Activated CD8-positive, alpha-beta memory T cell treated with anti-CD3 and anti-CD28 coated beads for 1 hour (primary cell): ENCODE data around the gene TRAF2.
"Not testable (repeated sequence)": the region's sequence is repeated elsewhere in the genome, so short reads cannot be mapped to it uniquely, and the experiment has no call there.

Experiments used
- DNase-seq, 2 donors: peaks; one replicate each; pipeline ENCODE4 v3.0.0-alpha.2; 2020; ENCODE audit warnings: low read depth in 1 of 2; ENCODE audit errors: extremely low read depth in 1 of 2

The TRAF2 gene

GRCh38 chr9:136885950-136886578 is at the start of gene TRAF2:
Gene TRAF2 (plus strand): TSS chr9:136886516. CDS start chr9:136898741, 12,225 bp downstream.
- DNase-seq: peak; percentile 91 to 94

- DNase-seq: no peak
Measured at GRCh38 chr9:136837146-136837855, 49.0 kb upstream of the TRAF2 start.

- not testable (repeated sequence) for DNase-seq
Measured at GRCh38 chr9:136837856-136838277, 48.4 kb upstream of the TRAF2 start.

DNA sequence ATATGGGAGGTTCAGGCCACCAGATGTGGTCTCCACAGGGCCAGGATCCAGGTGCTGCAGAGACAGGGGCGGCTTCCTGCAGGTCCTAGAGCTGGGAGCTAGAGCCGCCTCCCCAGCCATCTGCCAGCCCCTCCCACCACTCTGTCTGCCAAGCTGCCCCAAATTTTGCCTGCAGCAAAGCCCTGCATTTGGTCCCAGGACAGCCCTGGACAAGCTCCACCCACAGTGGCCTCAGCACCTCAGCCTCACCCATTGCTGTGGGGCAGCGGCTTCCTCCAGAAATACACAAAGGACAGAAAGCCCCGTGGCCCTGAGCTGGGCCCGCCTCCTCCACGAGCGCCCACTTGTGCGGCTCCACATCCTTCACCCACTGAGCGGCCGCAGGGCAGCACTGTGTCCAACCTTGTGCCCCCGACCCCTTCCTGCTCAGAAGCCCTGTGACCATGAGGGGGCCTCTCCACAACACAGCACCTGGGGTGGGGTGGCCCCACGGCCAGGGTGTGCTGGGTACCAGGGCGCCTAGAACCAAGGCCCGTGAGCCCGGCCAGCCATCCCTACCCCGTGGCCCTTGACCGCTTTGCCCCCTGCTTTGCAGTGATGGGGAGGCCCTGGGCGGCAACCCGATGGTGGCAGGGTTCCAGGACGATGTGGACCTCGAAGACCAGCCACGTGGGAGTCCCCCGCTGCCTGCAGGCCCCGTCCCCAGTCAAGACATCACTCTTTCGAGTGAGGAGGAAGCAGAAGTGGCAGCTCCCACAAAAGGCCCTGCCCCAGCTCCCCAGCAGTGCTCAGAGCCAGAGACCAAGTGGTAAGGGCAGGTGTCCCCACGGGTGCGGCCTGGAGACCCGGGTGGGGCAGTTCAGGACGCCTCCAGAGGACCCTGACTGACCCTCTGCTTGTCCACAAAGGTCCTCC is 47.7 kb upstream of the TRAF2 start:
- DNase-seq: no peak

DNA sequence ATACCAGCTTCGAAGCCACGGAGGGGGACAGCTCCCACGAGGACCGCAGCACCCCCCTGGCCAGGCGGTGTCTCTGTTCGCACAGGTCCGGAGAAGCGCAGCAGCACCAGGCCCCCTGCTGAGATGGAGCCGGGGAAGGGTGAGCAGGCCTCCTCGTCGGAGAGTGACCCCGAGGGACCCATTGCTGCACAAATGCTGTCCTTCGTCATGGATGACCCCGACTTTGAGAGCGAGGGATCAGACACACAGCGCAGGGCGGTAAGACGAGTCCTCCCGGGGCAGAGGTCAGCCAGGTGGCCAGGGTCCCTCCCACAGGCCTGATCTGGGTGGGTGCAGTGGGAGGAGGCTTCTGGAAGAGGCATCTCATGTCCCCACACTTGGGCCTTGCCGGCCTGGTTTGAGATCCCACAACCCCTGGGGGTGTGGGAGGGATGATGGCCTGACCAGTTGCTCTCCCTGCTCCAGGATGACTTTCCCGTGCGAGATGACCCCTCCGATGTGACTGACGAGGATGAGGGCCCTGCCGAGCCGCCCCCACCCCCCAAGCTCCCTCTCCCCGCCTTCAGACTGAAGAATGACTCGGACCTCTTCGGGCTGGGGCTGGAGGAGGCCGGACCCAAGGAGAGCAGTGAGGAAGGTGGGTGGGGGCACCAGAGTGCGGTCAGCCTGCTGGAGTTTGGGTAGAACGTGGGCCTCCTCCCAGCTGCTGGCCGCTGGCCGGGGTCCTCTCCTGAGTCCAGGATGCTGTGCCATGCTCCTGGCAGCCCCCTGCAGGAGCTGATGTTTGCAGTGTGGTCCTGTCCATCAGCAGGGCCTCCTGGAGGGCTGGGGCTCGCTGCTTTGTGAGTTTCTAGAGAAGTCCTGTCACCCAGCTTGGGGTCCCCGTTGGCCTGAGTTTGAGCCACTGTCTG is 46.8 kb upstream of the TRAF2 start:
- no peak for DNase-seq

DNA sequence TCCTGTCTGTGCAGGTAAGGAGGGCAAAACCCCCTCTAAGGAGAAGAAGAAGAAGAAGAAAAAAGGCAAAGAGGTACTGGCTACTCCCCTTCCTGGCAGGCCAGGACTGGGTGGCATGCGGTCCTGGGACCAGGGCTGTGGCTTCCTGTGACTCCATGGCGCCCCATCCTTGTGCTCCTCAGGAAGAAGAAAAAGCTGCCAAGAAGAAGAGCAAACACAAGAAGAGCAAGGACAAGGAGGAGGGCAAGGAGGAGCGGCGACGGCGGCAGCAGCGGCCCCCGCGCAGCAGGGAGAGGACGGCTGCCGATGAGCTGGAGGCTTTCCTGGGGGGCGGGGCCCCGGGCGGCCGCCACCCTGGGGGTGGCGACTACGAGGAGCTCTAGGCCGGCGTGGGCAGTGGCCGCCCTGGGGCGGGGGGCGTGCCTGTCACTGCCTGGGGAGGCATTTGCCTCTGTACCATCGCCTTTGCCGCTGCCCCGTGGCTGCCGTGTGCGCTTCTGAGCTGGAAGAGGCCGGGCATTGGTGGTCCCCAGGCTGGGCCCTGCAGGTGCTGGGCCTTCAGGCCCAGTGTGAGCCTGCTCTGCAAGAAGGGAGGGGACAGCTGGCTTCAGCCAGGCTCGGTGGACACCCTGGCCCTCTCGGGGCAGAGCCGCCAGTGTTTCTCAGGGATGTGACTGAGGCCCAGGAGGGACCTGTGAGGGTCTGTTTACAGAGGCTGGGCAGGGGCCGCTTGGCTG is 46.0 kb upstream of the TRAF2 start:
- no peak for DNase-seq

DNA sequence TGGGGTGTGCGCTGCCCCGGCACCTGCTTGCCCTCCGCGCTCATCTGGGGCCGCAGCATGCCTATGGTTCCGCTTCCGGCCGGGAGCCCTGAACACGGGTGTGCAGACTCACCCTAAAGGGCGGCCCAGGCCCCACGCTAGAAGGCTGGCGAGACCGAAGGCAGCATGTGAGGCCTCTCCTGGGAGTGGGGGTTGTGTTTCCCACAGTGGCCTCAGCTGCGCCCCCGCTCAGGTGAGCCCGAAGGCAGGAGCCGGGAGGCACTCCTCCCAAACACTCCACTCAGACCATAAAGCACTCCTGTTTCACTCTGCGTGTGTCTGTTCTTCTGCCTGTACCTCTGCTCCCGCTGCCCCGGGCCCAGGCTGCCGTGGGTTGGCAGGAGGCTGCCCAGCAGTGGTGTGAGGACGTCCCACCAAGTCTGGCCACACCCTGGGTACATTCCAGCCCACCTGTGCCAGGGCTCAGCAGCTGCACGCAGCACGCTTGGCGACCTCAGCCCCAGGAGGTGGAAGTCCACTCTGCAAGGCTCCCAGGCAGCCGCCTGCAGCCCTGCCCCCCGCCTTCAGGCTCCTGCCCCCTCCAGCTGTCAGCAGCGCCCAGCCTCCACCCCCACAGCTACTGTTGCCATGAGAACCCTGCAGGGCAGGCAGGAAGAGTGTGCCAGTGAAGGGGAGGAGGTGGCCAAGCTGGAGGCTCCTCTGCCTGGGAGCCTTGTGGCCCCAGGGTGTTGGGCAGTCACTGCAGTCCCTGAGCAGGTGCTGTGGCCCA is 45.3 kb upstream of the TRAF2 start:
- no peak for DNase-seq

- not testable (repeated sequence) for DNase-seq
Measured at GRCh38 chr9:136841646-136842379, 44.5 kb upstream of the TRAF2 start.

DNA sequence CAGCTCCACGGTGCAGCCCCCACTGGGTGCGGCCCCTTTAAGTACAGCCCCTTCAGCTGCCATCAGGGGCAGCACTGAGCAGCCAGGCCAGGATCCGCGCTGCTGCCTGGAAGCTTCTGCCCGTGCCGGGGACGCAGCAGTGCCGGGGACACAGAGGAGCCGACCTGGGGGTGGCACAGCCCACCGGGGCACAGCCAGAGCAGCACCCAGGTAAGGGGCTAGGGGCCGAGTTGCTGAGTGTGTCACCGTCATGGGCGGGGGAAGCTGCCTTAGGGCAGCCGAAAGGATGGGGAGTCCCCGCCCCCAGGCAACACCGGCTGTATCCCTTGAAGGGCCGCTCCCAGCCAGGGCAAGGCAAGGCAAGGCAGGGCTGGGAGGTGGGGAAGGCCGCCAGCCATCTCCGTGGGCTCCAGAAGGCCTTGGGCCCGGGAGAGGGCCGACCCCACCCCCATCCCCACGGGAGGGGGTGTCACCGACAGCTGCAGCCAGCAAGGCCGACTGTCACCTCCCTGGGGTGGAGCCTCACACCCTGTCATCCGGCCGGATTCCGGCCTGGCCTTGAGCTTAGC is 43.9 kb upstream of the TRAF2 start, which contains the start of gene AJM1:
TSS of gene AJM1 (plus strand) at position 99 of the 569 bp plus-strand sequence. CDS start 1,937 bp downstream, outside the sequence.
- peak; percentile 40 to 66 for DNase-seq

- DNase-seq: not testable (repeated sequence)
Measured at GRCh38 chr9:136843159-136843800, 43.0 kb upstream of the TRAF2 start.

GRCh38 chr9:136843801-136844740 is 42.2 kb upstream of the TRAF2 start:
- DNase-seq: peak in 1 of 2 donors; percentile 46

DNA sequence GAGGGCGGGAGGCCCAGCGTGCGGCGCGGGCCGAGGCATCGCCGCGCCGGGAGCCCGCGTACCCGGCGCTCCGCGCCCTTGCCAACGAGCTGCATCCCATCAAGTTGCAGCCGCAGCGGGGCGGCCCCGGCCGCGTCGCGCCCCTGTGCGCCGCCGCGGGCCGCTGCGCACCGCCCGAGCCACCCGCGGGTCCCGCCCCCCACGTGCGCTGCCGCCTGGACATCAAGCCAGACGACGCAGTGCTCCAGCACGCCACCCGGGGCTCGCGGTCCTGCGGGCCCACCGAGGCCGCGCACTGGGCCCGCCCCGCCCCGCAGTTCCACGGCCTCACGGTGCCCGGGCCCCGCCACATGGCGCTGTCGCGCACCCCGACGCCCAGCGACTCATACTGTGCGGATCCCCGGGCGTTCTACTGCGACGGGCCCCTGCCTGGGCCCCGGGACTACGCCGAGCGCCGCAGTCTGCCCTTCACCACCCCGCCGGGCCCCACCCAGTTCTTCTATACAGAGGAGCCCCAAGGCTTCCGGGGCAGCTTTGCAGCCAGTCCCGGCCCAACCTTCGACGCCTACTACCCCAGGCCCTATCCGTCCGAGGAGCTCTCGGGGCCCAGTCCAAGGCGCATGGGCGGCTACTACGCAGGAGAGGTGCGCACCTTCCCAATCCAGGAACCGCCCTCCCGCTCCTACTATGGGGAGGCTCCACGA is 41.4 kb upstream of the TRAF2 start:
- DNase-seq: no peak

- DNase-seq: no peak
Measured at GRCh38 chr9:136845465-136846260, 40.7 kb upstream of the TRAF2 start.

DNA sequence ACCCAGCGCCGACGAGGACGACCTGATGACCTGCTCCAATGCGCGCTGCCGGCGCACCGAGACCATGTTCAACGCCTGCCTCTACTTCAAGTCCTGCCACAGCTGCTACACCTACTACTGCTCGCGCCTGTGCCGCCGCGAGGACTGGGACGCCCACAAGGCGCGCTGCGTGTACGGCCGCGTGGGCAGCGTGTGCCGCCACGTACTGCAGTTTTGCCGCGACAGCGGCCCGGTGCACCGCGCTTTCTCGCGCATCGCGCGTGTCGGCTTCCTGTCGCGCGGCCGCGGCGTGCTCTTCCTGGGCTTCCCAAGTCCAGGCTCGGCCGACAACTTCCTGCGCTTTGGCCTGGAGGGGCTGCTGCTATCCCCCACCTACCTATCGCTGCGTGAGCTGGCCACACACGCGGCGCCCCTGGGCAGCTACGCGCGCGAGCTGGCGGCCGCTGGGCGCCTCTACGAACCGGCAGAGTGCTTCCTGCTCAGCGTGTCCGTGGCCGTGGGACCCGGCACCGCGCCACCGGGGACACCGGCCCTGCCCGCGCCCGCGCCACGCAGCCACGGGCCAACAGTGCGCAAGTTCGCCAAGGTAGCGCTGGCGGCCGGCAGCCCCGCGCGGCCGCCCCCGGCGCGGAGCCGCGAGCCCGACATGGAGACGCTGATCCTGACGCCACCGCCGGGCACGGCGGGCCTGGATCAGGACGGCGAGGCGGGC is 39.8 kb upstream of the TRAF2 start:
- no peak for DNase-seq
